Right renal pelvis (tissue), 4 donors: ENCODE measurements around the gene MGAT5B. TPM values are rescaled to one million over a fixed set of nuclear protein-coding genes. Genes with fewer than 3 reads are reported as not detected.

Experiments
- DNase-seq, 4 donors: peaks; one replicate each; pipeline ENCODE4 v3.0.0-alpha.2; 2013; ENCODE audit warnings: low read depth in 4 of 4, low spot score in 3 of 4, missing footprints in 1 of 4
- polyA plus RNA-seq, 4 donors: library from polyadenylated mRNA; unstranded; fragments of 120-200 nt; gene quantifications; one replicate each; pipeline ENCODE4 v1.2.1, GENCODE V29; 2013; ENCODE audit not compliant: insufficient read length in 4 of 4

The MGAT5B gene
- polyA plus RNA-seq, 4 donors: 1.4 to 2.4 (median 1.6) TPM

DNA sequence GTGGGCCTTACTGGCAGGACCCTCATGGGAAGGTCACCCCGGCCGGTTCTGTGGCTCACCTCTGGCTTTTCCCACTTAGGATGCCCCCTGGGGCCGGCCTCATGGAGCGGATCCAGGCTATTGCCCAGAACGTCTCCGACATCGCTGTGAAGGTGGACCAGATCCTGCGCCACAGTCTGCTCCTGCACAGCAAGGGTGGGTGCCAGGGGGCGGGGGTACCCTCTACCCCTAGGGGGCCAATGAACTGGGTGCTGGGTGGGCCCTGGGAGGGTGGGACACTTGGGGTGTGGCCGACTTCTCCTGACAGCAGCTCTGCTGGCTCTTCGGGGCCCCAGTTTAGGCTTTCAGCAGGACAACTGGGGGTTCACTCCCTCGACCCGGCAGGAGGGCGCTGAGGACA, 34.3 kb downstream of the MGAT5B start:
- DNase-seq: no peak

DNA sequence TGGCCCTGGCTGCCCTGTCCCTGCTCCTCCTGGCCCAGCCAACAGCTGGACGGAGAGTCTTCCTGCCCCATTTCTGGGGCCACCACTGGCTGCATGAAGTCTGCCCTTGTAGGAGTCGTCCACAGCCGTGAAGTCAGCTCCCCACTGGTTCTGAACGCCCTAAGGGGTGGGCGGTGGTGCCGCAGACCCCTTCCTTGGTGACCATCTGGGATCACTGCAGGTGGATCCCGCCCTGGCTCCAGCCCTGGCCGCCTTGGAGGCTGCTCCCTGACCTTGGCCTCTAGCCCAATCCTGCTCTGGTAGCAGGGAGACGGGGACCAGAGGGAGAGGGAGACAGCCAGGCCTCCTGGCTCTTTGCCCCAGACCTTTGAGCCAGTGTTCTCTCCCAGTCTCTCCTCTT, 35.4 kb downstream of the MGAT5B start:
- no peak for DNase-seq

DNA sequence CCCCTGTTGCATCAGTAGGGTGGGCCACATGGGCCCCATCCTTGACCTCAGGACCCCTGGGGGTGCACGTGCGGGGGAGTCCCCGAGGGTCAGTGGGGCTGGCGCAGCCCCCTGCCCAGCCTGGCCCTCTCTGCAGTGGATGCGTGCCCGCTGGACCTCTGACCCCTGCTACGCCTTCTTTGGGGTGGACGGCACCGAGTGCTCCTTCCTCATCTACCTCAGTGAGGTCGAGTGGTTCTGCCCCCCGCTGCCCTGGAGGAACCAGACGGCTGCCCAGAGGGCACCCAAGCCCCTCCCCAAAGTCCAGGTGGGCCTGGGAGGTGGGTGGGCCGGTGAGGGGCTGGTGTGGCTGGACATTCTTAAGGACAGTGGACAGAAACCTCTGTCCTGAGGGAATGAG, 35.9 kb downstream of the MGAT5B start:
- DNase-seq: no peak

DNA sequence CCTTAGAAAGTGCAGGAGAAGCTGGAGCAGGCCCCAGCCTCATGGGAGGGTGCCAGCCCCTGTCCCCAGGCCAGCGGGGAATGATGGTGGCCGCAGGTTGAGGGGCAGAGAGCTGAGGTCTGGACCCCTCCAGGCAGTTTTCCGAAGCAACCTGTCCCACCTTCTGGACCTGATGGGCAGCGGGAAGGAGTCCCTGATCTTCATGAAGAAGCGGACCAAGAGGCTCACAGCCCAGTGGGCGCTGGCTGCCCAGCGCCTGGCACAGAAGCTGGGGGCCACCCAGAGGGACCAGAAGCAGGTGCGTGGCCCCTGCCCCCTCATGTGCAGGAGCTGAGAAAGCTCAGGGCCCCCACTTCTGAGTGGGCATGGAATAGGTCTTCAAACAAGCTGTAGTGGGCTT, 36.8 kb downstream of the MGAT5B start:
- DNase-seq: no peak

GRCh38 chr17:76905836-76906235, 37.6 kb downstream of the MGAT5B start:
- DNase-seq: no peak

DNA sequence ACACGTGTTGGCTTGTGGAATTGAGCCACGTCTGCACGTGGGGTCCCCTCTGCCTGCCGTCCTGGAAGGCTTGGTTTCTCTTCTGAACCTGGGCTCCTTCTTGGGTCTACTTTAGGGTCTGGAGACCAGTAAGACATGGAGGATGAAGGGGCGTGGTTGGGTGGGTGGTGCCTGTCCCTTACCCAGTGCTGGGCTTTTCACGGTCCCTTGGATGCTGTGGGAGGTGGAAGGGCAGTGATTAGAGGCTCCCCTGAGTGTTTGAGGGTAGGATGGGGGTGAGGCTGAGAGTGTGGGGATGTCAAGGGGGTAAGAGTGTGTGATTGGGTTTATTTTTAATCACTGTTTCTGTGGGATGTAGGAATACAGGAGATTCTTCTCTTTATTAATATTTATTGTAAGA, 38.3 kb downstream of the MGAT5B start:
- no peak for DNase-seq

- DNase-seq: no peak
These were observed 39.1 kb downstream of the MGAT5B start for GRCh38 chr17:76907352-76907751.

DNA sequence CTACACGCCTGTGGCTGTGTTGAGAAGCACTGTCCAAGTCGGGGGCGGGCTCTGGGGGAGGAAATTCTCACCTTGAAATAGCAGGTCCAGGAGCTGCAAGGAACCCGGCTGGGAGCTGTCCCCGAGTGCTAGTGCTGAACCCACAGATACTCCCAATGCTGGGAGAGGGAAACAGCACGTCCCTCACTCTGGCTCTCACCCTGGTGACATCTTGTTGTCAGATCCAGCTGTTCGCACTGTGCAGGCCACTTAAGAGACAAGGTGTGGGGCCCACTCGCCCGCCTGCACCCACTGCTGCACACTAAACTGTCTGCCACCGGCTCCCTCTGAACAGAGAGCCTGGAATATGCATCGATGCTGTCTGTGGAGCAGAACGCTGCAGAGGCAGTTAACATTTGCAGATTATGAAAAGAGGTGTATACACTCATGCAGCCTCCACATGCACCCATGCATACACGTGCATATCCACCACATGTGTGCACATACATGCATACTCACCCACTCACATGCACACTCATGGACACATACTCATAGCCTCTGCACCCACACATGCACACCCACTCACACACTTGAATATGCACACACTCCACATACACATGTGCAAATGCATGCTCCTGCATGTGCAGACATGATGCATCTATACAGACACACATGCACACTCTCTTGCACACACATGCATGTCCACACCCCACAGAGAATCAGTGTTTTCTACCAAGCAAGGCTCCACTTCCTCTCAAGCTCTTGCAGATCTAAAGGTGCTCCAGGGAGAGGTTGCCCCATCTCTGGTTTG, 42.0 kb downstream of the MGAT5B start:
- peak; percentile 70 to 80 (median 72) for DNase-seq

DNA sequence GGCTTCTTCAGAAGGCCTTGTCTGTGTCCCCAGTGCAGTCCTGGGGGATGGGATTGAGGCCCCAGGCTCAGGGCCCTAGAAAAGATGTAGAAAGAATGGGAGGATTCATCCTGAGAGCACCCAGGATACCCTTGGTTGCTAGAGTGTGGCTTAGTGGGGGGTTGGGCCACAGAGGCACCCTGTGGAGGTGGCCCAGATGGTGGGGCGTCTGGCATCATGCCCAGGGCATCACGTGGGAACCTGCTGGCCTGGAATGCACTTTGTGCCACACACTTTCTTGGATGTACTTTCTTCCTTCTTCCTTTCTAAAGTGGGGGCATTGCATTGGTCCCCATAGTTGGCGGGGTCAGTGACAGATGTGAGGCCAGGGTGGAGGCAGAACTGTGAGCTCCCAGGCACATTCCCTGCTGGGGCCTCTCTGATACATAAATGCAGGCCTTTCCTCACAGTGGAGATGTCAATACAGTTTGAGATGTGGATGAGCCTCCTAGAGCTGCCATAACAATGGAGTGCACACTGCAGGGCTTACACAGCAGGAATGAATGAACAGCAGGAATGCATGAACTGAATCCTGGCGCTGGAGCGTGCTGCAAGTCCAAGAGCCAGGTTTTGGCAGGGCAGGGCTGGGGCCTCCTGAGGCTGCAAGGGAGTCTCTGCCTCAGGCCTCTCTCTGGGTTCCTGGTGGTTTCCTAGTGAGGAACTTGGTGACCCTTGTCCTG, 43.3 kb downstream of the MGAT5B start:
- DNase-seq: no peak

- peak in 2 of 4 donors; percentile 20 to 24 for DNase-seq
These were observed 44.4 kb downstream of the MGAT5B start for GRCh38 chr17:76912421-76913164.

- no peak for DNase-seq
These were observed 46.7 kb downstream of the MGAT5B start for GRCh38 chr17:76914937-76915336.

DNA sequence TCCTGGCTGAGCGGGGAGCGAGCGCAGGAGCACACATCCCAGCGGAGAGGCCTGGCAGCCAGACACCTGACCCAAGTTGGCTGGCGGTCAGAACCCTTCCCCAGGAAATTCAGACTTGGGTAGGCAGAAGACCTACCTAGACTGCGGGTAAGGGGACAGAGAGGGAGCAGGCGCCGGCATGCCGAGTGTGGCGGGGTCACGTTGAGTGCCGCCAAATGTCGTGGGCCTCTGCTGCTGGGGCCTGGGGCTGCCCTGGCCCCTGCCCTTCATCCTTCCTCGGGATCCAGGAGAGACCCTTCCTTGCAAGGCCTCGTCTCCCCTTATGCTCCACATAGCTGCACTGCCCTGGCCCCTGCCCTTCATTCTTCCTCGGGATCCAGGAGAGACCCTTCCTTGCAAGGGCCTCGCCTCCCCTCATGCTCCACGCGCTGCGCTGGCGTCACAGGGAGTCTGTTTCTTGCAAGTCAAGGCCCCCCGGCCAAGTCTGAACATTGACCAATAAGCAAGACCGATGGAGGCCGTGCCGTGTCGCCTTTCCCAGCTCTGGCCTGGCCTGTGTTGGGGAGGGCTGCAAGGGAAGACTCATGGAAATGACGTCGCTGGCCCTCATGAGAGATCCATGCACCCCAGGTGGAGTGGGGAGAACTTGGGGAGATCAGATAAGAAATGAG, 47.8 kb downstream of the MGAT5B start:
- DNase-seq: no peak

DNA sequence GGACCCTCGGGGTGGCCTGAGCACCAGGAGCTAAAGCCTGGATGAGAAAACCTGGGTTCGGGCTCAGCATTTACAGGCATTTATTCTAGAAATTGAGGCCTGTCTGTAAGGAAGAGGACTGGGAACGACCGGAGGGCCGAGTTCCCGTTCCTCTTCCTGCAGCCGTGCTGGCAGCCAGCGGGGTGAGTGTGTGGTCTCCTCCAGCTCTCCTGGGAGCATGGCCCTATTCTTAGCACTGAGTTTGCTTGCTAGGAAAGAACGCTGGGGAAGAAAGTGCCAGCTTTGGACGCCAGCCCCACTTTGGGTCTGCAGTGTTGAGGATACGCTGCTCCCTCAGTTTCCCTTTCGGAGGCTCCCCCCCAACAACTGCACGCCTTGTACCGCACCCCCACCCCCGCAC, 49.6 kb downstream of the MGAT5B start:
- DNase-seq: no peak

- no peak for DNase-seq
These were observed 50.6 kb downstream of the MGAT5B start for GRCh38 chr17:76918811-76919210.

GRCh38 chr17:76920364-76921139, 52.3 kb downstream of the MGAT5B start:
- no peak for DNase-seq

DNA sequence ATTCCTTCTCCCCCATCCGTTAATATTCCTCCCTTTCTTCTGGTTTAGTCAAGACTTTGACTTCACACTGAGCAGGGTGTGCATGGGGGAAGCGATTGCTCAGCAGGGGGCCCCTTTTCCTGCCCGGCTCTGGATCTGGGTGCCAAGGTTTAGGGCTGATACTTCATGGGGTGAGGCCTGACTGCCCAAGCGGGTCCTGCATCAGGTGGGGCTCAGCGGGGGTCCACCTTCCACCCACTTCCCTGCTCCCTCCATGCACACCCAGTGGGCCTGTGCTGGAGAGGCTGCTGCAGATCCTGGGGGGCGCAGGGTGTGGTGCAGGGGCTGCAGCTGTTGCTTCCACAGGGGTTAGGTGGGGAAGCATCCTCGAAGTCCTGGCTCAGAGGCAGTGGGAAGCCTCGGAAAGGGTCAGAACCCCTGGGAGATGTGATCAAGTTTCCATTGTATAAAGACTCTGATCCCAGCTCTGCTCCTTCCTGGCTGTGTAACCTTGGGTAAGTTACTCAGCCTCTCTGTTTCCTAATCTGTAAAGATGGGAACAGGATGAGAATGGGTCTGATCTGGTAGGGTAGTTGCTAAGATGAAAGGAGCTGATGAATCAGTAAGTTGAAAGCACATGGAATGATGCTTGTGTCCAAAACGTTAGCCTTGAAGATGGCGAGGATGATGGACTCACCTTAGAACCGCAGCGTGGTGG, 53.3 kb downstream of the MGAT5B start:
- DNase-seq: no peak

GRCh38 chr17:76922084-76922483, 53.9 kb downstream of the MGAT5B start:
- no peak for DNase-seq

GRCh38 chr17:76922967-76923366, 54.8 kb downstream of the MGAT5B start:
- no peak for DNase-seq

GRCh38 chr17:76923491-76923890, 55.3 kb downstream of the MGAT5B start:
- DNase-seq: no peak
